ENCODE results near the gene CLCN6. TPM values are rescaled to one million over a fixed set of nuclear protein-coding genes. Genes with fewer than 3 reads are reported as not detected.

The CLCN6 gene
- total and polyA plus RNA-seq, 2 of the 13 experiments (the other 11 are each of a cell fraction or from before 2014, with no cell fraction given) = 14.9 to 19.3 TPM

GRCh38 chr1:11766429-11766776 lies 39.6 kb upstream of the CLCN6 start:
- no TSS peak for BruUV-seq (replicated peaks)
- peaks cover 13 to 45% of the 10 kb centered on the region in 2 experiments; a peak in 4 of 5 replicates for H3K27me3 ChIP-seq (ENCODE audit: control insufficient read depth in 1 of 2, insufficient read depth in 2 of 2, low read length in 2 of 2)
- TF ChIP-seq ZNF562 (CRISPR knock-in tag; IDR thresholded peaks at IDR 0.05; ENCODE audit: borderline replicate concordance) = no peak
- ChIA-PET CTCF (ENCODE audit: low intra/inter-chr PET ratio, low total read pairs) (no interaction called here), POLR2A (no interaction called here)
- ATAC-seq (no peak; the same call in 2 of the 3 replicates), DNase-seq (ENCODE audit: low spot score) (no peak), FAIRE-seq (no peak)
- H4K20me1 ChIP-seq (ENCODE audit: insufficient read depth, low read length) = no peaks in the 10 kb centered on the region
- H3K27ac ChIP-seq (ENCODE audit: extremely low read length, insufficient read depth, low read length) = no peak overlapping the region
- H3K4me2 ChIP-seq (ENCODE audit: low read depth, low read length) = no peak overlapping the region
- no peaks in the 10 kb centered on the region for H3K36me3 ChIP-seq (replicated peaks in 1 of 2; ENCODE audit: control insufficient read depth in 1 of 2, insufficient read depth in 2 of 2, low read length in 2 of 2)
- no peaks in the 10 kb centered on the region for H3K79me2 ChIP-seq (ENCODE audit: insufficient read depth, low read length)
- in situ Hi-C loops (cut with HindIII; ENCODE audit: extremely low pct_ligation_motif_present, low pct_unique_long_range_greater_than_20kb) = no loop called here
- H2AFZ ChIP-seq (ENCODE audit: low read length) = no peak overlapping the region
- WGBS (ENCODE audit: low lambda C conversion rate) = no CpG with 5 or more reads among the region's 14 CpGs
- no peak overlapping the region for H3K4me3 ChIP-seq (replicated peaks in 1 of 3; ENCODE audit: insufficient read depth in 1 of 3, low read depth in 2 of 3, low read length in 3 of 3)
- H3K4me1 ChIP-seq (ENCODE audit: insufficient read depth, low read length) = peaks cover 11% of the 10 kb centered on the region; the same call in 1 of the 2 replicates
- no peak overlapping the region for H3K9ac ChIP-seq (ENCODE audit: insufficient read depth, low read depth, low read length)
- no peaks in the 10 kb centered on the region for H3K9me3 ChIP-seq (ENCODE audit: low read length)
- intact Hi-C loops (cut with micrococcal nuclease; ENCODE audit: unreplicated experiment) = no loop called here

DNA sequence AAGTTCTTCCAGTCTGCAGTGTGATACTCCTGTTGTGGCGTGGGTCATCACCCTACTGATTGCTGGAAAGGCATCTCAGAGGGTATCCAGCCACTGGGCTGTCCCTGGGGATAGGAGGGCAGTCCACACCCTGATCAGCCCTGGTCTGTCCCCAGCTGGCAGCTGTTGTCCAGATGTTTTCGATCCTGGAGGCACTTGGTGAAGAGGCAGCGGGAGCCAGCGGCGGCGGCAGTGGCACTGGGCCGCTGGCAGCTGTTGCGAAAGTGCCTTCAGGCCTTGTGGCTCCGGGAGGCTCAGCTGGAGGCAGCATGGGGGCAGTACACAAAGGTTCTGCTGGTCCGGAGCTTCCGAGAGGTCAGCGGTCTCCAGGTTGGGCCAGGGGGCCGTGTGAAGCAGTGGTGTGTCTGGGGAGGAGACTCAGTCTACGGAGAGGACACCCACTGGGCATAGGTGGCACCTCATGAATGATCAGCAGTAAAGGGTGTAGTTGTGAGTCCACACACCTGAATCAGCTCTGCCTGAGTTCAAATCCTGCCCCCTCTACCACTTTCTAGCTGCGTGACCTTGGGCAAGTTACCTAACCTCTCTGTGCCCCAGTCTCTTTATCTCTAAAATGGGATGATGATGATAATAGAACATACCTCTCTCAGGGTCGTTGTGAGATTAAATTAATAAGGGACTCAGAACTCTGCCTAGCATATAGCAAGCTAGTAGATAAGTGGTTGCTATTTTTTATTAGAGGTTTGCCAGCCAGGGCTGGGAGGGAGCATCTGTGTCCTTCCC lies 37.9 kb upstream of the CLCN6 start:
- intact Hi-C loops (cut with micrococcal nuclease; ENCODE audit: unreplicated experiment) (no loop called here), in situ Hi-C loops (cut with HindIII; ENCODE audit: extremely low pct_ligation_motif_present, low pct_unique_long_range_greater_than_20kb) (no loop called here)
- BruUV-seq (replicated peaks) = no TSS peak
- FAIRE-seq (no peak), ATAC-seq (no peak), DNase-seq (ENCODE audit: low spot score) (no peak)
- Histone ChIP-seq H3K4me1 (ENCODE audit: insufficient read depth, low read length) (peaks cover 5% of the 10 kb centered on the region; the same call in 1 of the 2 replicates), H3K79me2 (ENCODE audit: insufficient read depth, low read length) (no peaks in the 10 kb centered on the region), H4K20me1 (ENCODE audit: insufficient read depth, low read length) (no peaks in the 10 kb centered on the region), H3K27me3 (ENCODE audit: control insufficient read depth in 1 of 2, insufficient read depth in 2 of 2, low read length in 2 of 2) (peaks cover 13 to 46% of the 10 kb centered on the region in 2 experiments; a peak in 4 of 5 replicates), H3K4me3 (replicated peaks in 1 of 3; ENCODE audit: insufficient read depth in 1 of 3, low read depth in 2 of 3, low read length in 3 of 3) (no peak overlapping the region), H3K36me3 (replicated peaks in 1 of 2; ENCODE audit: control insufficient read depth in 1 of 2, insufficient read depth in 2 of 2, low read length in 2 of 2) (no peaks in the 10 kb centered on the region), H2AFZ (ENCODE audit: low read length) (no peak overlapping the region), H3K4me2 (ENCODE audit: low read depth, low read length) (no peak overlapping the region; the same call in 1 of the 2 replicates), H3K9ac (ENCODE audit: insufficient read depth, low read depth, low read length) (no peak overlapping the region), H3K27ac (ENCODE audit: extremely low read length, insufficient read depth, low read length) (no peak overlapping the region), H3K9me3 (ENCODE audit: low read length) (no peaks in the 10 kb centered on the region)
- WGBS (ENCODE audit: low lambda C conversion rate) = 45% methylated on average over 2 of the region's 16 CpGs
- CTCF ChIA-PET (ENCODE audit: low intra/inter-chr PET ratio, low total read pairs) = no interaction called here
- TF ChIP-seq CEBPB (IDR thresholded peaks at IDR 0.05; ENCODE audit: borderline replicate concordance, low read depth, low read length) = peak; percentile 64; the same call in 1 of the 2 replicates
- no peak for TF ChIP-seq REL (CRISPR knock-in tag; conservative IDR thresholded peaks at IDR 0.05)
- no peak for TF ChIP-seq ZNF678 (CRISPR knock-in tag; IDR thresholded peaks at IDR 0.05)
- TF ChIP-seq, protein P1, sequence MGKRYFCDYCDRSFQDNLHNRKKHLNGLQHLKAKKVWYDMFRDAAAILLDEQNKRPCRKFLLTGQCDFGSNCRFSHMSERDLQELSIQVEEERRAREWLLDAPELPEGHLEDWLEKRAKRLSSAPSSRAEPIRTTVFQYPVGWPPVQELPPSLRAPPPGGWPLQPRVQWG (CRISPR knock-in tag; IDR thresholded peaks at IDR 0.05; ENCODE audit: borderline replicate concordance, low read depth) = no peak
- TF ChIP-seq CEBPG (CRISPR knock-in tag; IDR thresholded peaks at IDR 0.05) = 0 out of 2 replicates have a peak, but pooled peaks have one; percentile 31
- peak; percentile 68 for TF ChIP-seq ZNF768 (CRISPR knock-in tag; IDR thresholded peaks at IDR 0.05)
- TF ChIP-seq POLR2AphosphoS5 (IDR thresholded peaks at IDR 0.05; ENCODE audit: low read depth, low read length) = no peak
- TF ChIP-seq ZNF629 (CRISPR knock-in tag; conservative IDR thresholded peaks at IDR 0.05) = peak; percentile 37; the same call in 1 of the 2 replicates
- no peak for TF ChIP-seq PHF5A (CRISPR knock-in tag; IDR thresholded peaks at IDR 0.05; ENCODE audit: low read depth, unreplicated experiment)
- POLR2A ChIA-PET = interaction anchor here (1.4 kb wide), 1 partner anchor 31 kb away, joined by 3 read pairs; no protein-coding TSS in a partner anchor

All from HepG2 (cell line).